GM23248 (cell line): Measurements from ENCODE around the gene NOTCH1.

Experiments used
- EZH2 ChIP-seq: fragments of 200-600 bp; sonication (generic); IDR thresholded peaks from 2 replicates; pipeline ENCODE4 v1.6.1; 2018; ENCODE audit warnings: antibody characterized with exemption, mild to moderate bottlenecking; ENCODE audit not compliant: insufficient read depth, poor library complexity, severe bottlenecking
- EZH2phosphoT487 ChIP-seq: fragments of 200-600 bp; sonication (generic); IDR thresholded peaks from 2 replicates; pipeline ENCODE4 v1.6.1; 2018; ENCODE audit warnings: antibody characterized with exemption, moderate library complexity, mild to moderate bottlenecking, low read depth; ENCODE audit not compliant: insufficient read depth

- TF ChIP-seq EZH2phosphoT487 (no peak), EZH2 (no peak)
These were observed 34.6 kb downstream of the NOTCH1 start for GRCh38 chr9:136511144-136511669.
